ENCODE data around the gene ZNF559.
"Not testable (repeated sequence)": the region's sequence is repeated elsewhere in the genome, so short reads cannot be mapped to it uniquely, and the experiment has no call there.

ZNF559 gene

DNA sequence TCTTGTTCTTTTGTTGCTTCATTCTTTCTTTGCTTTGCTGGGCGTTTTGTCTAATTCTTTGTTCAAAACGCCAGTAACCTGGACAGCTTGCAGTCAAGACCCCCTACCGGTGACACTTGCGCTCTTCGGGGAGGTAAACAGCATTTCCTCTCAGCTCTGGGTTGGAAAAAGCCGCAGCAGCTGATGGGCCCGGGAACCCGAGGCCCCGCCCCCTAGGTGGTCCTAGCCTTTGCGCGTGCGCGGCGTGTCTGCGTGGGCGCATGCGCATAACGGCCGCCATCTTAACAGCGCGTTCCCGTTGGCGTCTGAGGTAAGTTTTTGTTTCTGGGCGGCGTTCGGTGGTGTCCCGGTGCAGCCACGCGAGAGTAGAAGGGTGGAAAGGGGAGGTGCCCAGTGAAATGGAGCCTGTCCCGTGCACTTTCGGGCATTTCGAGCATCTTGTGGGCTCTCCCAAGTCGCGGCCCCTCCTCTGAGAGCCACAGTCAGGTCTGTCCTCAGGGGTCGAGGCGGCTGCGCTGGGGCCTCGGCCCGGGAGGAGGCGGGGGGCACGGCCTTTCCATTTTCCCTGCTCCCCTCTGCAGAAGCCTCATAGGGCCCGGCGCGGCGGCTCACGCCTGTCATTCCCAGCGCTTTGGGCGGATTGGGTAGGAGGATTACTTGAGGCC, at the start of gene ZNF559:
Gene ZNF559, plus strand, starts transcription at position 261 of the 665 bp plus-strand sequence. CDS start 14,371 bp downstream, outside the sequence.
- DNase-seq = peak in 55 of 56 donors; percentile 24 to 93 (median 82)

DNA sequence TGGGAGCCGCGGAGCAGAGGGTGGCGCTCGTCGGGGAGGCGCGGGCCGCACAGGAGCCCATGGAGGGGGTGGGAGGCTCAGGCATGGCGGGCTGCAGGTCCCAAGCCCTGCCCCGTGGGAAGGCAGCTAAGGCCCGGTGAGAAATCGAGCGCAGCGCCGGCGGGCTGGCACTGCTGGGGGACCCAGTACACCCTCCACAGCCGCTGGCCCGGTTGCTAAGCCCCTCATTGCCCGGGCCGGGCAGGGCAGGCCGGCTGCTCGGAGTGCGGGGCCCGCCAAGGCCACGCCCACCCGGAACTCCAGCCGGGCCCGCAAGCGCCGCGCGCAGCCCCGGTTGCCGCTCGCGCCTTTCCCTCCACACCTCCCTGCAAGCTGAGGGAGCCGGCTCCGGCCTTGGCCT, 40.5 kb upstream of the ZNF559 start:
- DNase-seq = not testable (repeated sequence)

DNA sequence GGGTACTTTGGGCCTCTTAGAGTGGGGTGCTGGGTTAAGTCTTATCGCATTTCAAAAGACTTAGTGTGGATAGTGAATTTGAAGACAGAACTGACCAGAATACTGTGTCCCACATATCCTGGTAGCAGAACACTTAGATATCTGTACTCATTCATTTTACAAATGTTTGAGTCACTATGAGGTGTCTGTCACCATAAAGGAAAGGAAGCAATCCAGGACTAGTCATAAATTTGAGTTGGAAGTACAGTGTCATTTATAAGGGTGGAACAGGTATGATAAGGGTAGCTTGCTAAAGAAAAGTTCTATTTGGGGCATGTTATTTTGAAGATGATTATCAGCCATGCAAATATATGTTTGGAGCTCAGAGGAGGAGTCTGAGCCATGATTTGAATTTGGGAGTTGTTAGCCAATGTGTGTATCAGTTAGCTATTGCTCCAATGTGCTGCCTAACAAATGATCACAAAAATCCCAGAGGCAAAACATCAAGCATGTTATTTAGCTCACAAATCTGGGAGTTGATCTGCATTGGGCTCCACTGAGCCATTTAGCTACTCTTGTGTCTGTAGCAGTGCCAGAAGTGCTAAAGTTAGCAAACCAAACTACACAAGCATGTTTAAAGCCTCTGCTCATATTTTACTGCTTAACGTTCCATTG, 34.6 kb upstream of the ZNF559 start:
- no peak for DNase-seq

DNA sequence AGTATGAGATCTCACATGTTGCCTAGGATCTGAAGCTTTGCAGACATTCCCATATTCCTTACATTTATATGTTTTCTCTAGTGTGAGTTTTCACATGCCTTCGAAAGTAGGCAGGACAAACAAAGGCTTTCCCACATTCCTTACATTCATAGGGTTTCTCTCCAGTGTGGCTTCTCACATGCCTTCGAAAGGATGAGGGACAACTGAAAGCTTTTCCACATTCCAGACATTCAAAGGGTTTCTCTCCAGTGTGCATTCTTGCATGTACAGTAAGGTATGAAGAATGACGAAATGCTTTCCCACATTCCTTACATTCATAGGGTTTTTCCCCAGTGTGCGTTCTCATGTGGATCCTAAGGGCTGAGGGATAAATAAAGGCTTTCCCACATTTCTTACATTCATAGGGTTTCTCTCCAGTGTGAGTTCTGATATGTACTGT, 28.5 kb upstream of the ZNF559 start:
- no peak for DNase-seq

DNA sequence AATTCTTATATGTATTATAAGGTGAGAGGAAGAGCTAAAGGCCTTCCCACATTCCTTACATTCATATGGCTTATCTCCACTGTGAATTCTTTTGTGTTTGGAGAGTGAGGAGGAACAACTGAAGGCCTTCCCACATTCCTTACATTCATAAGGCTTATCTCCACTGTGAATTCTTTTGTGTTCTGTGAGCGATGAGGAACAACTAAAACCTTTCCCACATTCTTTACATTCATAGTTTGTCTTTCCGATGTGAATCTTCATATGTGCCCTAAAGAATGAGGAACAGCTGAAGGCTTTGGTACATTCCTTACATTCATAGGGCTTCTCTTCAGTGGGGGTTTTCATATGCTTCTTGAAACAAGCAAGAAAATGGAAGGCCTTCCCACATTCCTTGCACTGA, 27.6 kb upstream of the ZNF559 start:
- DNase-seq = no peak

DNA sequence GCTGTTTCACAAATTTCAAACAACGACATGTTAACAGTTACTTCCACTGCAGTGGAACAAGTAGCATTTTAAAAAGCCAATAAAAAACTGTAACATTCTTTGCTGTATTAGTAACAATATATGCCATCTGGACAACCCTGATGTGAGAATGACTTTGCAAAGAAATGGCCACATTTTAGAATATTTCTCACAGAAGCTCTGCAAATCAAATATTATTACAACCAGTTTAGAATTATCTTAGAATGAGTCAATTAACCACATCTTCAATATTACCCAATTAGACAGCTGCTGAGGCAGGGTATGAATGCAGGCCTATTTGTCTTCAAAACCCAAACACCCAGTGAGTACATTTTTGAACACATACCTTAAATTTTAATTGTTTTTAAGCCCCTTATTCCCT, 17.5 kb upstream of the ZNF559 start:
- DNase-seq = no peak

DNA sequence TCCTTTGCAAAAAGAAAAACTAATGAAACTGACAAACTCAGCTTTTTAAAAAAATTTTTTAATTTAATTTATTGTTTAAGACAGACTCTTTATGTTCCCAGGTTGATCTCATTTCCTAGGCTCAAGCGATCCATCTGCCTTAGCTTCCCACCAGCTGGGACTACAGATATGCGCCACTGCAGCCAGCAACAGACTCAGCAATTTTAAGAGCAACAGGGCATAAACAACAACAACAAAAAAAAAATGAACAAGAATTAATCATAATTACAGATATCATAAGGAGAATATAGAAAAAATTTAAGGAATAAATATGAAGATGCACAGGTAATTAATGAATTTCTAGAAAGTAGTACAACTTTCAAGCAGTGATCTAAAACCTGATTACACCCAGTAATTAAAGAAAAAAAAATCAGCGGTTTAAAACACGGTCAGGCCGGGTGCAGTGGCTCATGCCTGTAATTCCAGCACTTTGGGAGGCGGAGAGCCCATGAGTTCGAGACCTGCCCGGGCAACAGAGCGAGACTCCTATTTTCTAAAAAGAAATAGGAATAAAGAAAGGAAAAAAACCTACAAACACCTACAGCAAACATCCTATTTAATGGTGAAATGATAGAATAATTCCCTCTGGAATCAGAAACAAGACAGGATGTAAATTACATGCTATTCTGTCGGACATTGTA, 15.7 kb upstream of the ZNF559 start:
- no peak for DNase-seq

DNA sequence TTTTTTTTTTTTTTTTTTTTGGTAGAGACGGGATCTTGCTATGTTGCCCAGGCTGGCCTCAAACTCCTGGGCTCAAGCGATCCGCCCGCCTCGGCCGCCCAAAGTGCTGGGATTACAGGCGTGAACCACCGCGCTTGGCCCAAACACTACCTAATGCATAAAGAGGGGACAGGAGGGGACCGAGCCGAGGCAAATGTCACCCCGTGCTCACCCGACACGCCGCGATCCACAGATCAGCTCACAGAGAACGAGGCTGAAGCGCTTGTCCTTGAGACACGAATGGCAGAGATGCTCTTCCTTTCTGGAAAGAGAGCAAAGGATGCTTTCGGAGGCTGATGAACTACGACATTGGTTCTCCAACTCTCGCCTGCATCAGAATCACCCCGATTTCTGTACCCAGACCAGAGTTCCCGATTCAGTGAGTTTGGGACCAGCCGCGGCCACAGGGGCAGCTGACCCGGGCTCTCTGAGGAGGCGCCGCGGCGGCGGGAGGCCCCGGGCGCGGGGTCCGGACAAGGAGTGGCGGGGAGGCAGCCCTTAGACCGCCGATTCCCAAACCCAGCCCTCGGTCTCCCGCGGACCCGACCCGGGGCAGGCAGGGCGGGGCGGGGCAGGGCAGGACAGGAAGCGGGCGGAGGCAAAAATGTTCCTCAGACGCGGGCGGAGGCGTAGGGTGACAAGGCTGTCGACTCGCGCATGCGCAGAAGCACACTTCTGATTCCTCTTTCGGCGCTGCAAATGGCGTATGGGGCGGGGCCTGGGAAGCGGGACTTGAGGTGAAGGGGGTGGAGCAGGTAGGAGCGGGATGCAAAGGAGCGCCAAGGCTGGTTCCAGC, 14.6 kb upstream of the ZNF559 start, which contains the start of gene ZNF699:
Gene ZNF699, minus strand, starts transcription at position 700 of the 835 bp plus-strand sequence. CDS start 4,719 bp downstream, outside the sequence.
- peak; percentile 71 to 98 (median 95) for DNase-seq

DNA sequence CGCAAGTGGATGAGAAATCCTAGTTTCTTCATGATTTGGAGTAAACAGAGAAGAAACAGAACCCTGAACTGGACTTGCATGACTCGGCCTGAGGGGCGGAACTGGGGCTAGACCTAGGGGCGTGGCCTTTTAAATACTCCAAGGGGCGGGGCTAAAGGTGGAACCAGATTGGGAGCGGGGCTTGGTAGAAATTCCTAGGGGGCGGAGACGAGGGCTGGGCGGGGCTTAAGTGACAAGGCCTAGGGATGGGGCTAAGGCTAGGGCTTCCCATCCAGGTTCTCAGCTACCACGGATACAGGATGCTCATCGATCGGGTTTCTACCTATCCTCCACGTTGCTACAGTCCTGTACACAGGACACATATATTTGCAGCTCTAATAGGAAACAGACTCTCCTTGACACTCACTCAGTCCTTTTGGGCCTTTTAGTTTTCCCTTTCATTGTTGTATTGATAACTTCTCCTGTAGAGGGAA, 14.0 kb upstream of the ZNF559 start:
- peak in 34 of 56 donors; percentile 74 to 97 (median 92) for DNase-seq

DNA sequence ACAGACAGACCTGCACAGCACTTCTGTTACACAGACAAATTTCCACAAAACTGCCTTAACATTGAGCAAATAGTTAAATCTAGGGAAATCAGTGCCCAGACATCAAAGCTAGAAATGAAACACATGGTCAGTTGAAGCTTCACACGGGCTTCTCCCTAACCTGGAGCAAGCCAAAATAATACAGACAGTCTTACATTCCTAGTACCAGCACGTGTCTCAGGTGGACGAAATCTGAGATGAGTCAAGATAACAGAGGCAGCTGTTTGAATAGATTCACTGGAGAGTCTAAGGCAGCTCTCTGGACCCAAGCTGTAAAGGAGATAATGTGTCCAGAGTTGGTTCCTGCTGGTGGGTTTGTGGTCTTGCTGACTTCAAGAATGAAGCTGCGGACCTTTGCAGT, 10.2 kb upstream of the ZNF559 start:
- DNase-seq = no peak

DNA sequence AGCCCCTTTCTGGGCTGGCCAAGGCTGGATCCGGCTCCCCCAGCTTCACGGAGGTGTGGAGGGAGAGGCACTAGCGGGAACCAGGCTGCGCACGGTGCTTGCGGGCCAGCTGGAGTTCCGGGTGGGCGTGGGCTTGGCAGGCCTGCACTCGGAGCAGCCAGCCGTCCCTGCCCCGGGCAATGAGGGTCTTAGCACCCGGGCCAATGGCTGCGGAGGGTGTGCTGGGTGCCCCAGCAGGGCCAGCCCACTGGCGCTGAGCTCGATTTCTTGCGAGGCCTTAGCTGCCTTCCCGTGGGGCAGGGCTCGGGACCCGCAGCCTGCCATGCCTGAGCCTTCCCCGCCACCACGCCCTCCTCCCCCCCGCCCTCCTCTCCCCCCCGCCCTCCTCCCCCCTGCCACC, 2.6 kb upstream of the ZNF559 start:
- DNase-seq = no peak

DNA sequence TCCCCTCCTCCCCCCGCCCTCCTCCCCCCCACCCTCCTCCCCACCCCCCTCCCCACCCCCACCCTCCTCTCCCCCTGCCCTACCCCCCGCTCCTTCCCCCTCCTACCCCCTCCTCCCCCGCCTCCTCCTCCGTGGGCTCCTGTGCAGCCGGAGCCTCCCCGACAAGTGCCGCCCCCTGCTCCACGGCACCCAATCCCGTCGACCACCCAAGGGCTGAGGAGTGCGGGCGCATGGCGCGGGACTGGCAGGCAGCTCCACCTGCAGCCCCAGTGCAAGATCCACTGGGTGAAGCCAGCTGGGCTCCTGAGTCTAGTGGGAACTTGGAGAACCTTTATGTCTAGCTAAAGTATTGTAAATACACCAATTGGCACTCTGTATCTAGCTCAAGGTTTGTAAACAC, 2.2 kb upstream of the ZNF559 start:
- not testable (repeated sequence) for DNase-seq

DNA sequence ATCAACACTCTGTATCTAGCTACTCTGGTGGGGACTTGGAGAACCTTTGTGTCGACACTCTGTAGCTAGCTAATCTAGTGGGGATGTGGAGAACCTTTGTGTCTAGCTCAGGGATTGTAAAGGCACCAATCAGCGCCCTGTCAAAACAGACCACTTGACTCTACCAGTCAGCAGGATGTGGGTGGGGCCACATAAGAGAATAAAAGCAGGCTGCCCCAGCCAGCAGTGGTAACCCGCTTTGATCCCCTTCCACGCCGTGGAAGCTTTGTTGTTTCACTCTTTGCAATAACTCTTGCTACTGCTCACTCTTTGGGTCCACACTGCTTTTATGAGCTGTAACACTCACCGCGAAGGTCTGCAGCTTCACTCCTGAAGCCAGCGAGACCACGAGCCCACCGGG, 1.8 kb upstream of the ZNF559 start:
- DNase-seq = not testable (repeated sequence)

DNA sequence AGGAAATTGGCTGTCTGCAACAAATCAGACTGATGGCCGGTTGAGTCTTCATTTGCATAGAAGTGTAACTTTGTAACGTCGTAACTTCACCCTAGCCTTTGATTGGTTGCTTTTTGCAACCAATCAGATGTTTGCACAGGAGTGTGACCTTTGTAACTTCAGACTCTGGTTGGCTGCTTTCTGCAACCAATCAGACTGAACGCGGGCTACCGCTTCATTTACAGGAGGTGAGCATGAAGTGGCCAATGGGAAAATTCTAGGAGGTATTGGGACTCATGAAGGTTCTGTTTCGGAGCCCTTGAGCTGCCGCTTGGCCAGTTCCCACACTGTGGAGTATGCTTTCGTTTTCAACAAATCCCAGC, 441 bp upstream of the ZNF559 start:
- DNase-seq = peak; percentile 16 to 88 (median 69)

DNA sequence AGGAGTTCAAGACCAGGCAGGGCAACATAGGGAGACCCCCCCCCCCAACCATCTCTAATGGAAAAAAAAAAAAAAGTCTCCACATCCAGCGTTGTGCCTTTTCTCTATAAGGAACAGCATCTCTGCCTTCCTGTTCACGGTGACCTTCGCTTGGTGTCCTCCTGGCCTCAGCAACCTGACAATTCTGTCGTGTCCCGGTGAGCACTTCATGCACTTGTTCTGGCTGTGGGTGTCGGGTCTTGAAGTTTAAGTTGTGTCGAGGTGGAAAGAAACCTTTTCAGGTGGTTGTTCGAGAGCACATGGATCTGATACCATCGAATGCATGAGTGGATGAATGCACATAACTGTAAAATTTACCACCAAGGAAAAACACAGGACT, 594 bp downstream of the ZNF559 start:
- no peak for DNase-seq

DNA sequence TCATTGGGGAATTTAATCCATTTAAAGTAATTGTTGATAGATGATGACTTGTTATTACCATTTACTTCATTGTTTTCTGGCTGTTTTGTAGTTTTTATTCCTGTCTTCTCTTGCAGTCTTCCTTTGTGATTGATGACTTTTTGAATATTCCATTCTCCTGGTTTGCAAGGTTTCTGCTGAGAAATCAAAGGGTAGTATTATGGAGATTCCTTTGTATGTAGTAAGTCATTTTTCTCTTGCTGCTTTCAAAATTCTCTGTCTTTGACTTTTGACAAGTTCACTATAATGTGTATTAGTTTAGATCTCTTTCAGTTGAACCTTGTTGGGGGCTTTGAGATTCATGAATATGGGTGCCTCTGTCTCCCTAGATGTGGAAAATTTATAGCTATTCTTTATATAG, 6.0 kb downstream of the ZNF559 start:
- no peak for DNase-seq

DNA sequence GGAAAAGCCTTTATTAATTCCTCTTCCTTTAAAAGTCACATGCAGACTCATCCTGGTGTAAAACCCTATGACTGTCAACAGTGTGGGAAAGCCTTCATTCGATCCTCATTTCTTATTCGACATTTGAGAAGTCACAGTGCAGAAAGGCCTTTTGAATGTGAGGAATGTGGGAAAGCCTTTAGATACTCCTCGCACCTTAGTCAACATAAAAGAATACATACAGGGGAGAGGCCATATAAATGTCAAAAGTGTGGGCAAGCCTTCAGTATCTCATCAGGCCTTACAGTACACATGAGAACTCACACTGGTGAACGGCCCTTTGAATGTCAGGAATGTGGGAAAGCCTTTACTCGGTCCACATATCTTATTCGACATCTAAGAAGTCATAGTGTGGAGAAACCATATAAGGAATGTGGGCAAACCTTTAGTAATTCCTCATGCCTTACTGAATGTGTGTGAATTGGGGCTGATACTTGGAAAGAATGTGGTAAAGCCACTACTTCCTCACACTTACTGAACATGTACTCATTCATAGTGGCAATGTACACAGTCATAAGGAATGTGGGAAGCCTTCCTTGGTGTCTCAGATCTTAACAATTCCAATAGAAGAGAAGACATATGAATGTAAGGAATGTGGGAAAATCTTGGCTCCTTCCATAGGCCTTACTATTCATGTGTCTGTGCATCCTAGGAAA, 18.8 kb downstream of the ZNF559 start:
- DNase-seq = no peak

DNA sequence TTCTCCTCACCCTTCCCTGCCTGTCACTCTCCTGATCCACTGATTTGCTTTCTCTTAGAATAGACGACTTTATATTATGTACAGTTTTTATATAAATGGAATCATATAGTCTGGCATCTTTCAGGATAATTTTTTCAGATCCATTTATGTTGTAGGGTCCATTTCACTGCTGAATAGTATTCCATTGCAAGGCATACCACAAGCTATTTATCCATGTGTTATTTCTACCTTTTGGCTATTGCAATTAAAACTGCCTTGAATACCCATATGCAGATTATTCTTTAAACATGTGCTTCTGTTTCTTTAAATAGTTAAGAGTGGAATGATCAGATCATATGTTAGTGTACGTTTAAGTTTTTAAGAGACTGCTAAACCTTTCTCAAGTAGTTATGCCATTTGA, 21.0 kb downstream of the ZNF559 start:
- no peak for DNase-seq

DNA sequence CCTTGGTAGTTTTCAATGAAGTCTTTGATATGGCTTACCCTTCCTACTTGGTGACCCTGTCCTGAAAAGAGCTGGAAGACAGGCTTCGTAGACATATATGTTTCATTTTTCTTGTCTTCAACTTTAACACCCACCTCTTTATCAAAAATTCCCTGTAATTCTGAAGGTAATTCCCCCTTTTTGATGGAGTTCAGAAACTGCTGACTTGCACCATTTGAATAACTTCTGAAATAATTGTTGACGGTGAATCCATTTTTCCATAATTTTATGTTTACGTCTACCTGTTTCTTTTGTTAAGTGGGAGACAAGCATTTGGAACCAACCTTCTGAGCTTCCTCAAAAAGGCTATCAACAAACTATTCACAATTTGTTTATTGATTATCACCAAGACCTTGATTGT, 24.3 kb downstream of the ZNF559 start:
- no peak for DNase-seq

DNA sequence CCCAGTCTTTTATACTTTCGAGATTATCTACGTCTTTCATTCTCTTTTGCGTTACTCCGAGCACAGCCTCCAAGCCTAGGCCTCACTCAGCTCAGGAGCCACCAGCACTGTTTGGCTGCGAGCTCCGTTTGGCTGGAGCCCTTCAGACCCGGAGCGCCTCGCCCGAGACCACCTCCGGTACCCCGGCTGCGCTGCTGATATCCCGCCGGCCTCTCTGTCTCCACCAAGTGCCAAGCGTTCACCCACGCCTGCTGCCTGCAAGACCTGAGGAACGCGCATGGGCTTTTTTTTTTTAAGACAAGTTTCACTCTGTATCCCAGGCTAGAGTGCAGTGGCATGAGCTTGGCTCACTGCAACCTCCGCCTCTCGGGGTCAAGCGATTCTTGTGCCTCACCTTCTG, 24.7 kb downstream of the ZNF559 start:
- no peak for DNase-seq

DNA sequence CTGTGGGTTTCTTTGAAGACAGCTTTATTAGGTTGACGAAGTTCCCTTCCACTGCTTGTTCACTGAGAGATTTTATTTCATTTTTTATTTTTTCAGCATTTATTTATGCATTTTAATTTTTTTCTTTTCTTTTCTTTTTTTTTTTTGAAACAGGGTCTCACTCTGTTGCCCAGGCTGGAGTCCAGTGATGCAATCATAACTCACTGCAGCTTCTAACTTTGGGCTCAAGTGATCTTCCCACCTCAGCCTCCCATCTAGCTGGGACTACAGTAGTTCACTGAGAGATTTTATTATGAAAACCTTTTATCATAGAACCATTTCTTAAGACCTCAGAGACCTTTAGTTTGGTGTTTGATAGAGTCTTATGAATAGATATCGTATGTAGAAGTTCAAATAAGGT, 28.5 kb downstream of the ZNF559 start:
- DNase-seq = no peak

Measured in nucleus accumbens (tissue), 56 donors.